ENCODE measurements around the gene FLT1. TPM values are rescaled to one million over a fixed set of nuclear protein-coding genes. Genes with fewer than 3 reads are reported as not detected.

Gene FLT1
- total RNA-seq, 1 donor from 2014 or later = 72.4 TPM

DNA sequence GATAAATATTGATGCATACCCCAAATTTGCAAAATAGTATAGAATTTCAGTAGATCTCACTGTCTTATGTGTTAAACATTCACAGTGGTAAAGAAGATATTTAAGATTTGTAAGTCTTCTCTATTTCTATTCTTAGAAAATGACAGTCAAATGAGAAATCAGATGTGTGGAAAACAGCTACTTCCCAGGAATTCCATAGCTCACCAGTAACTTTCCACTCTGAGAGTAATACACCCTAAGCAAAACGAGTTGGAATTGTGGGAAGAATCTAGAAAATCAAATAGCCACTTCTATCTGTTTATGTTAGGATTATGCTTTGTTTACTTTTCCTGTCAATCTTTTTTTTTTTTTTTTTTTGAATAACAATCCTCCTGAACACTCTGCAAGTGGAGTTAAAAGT lies 69.1 kb downstream of the FLT1 start:
- no peak overlapping the region for H3K27ac ChIP-seq
- no peaks in the 10 kb centered on the region for H3K27me3 ChIP-seq
- TF ChIP-seq, protein P1, sequence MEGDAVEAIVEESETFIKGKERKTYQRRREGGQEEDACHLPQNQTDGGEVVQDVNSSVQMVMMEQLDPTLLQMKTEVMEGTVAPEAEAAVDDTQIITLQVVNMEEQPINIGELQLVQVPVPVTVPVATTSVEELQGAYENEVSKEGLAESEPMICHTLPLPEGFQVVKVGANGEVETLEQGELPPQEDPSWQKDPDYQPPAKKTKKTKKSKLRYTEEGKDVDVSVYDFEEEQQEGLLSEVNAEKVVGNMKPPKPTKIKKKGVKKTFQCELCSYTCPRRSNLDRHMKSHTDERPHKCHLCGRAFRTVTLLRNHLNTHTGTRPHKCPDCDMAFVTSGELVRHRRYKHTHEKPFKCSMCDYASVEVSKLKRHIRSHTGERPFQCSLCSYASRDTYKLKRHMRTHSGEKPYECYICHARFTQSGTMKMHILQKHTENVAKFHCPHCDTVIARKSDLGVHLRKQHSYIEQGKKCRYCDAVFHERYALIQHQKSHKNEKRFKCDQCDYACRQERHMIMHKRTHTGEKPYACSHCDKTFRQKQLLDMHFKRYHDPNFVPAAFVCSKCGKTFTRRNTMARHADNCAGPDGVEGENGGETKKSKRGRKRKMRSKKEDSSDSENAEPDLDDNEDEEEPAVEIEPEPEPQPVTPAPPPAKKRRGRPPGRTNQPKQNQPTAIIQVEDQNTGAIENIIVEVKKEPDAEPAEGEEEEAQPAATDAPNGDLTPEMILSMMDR (IDR thresholded peaks at IDR 0.05) = no peak
- no peak for DNase-seq
- no peaks in the 10 kb centered on the region for H3K36me3 ChIP-seq
- ATAC-seq = no peak
- H3K9me3 ChIP-seq = no peaks in the 10 kb centered on the region
- no peak overlapping the region for H3K4me3 ChIP-seq
- intact Hi-C loops (cut with DNase I) = no loop called here
- peaks cover 11% of the 10 kb centered on the region for H3K4me1 ChIP-seq

DNA sequence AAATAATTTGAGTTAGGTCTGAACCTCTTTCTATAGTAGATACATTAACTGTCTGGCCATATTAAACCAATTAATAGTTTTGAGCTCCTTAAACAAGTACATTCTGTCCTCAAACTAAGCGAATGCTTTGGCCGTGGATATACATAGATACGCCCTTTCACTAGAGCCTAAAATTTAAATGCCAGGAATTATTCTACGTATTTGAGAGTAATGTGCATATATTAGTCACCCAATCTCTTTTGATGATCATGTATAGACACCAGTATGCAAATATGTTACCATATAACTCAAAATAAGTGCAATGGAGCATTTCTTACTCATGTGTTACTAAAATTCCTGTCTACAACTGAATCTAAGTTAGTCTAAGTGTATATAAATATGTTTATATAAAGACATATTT lies 70.4 kb downstream of the FLT1 start:
- DNase-seq (no peak), ATAC-seq (no peak)
- no peaks in the 10 kb centered on the region for H3K27me3 ChIP-seq
- TF ChIP-seq, protein P1 (IDR thresholded peaks at IDR 0.05) = no peak
- H3K4me1 ChIP-seq = peaks cover 11% of the 10 kb centered on the region
- no peaks in the 10 kb centered on the region for H3K9me3 ChIP-seq
- no peak overlapping the region for H3K4me3 ChIP-seq
- intact Hi-C loops (cut with DNase I) = no loop called here
- H3K36me3 ChIP-seq = no peaks in the 10 kb centered on the region
- H3K27ac ChIP-seq = no peak overlapping the region

DNA sequence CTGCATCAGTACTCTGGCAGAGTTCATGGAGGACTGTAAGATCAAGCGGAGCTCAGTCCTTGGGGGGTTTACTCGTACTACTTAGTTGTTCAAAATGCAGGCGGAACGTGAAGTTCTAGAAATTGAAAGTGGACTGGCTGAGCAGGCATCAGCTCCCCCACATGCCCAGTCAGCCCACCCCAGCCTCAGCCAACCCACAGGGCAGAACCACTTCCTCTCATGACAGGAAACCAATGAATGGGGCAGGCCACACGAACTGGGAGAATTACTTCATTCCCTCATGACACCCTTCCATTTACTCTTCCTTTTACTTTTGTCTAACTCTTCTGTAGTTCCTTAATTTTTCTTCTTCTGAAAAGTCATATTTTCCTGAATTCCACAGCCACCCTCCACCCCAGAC lies 71.9 kb downstream of the FLT1 start:
- DNase-seq = peak; percentile 77
- ATAC-seq = peak; percentile 98

DNA sequence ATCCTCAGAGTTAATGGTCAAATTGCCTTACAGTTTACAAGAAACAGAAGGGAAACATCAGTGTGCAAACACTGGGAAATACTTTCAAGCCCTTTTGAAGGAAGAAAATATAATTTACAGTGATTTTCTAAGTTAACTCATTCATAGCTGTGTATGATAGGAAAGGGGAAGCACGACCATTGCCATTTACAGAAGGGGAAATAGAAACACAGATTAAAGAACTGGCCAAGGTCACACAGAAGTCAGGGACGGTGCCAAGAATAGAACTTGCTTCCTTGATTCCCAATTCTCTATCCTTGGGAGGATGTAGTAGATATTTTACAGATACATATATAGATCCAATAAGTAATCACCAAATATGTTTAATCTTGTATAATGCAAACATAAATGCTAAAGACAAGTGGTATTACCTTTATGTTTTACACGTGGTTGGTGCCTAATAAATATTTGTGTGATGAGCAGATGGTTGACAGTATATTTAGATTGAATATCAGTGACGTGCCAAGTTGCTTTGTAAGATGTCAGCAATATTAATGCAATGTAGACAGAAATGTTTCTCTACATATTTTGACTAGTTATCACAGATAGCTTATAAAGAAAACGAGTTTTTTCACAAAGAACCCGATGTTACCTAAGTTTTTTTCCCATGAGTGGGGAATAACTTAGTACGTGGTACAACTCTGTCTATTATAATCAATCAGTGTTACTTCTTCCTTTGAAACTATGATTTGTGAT lies 73.1 kb downstream of the FLT1 start:
- DNase-seq (no peak), ATAC-seq (peak; percentile 49)
- Histone ChIP-seq H3K27ac (no peak overlapping the region), H3K4me3 (no peak overlapping the region), H3K36me3 (no peaks in the 10 kb centered on the region), H3K9me3 (no peaks in the 10 kb centered on the region), H3K27me3 (no peaks in the 10 kb centered on the region), H3K4me1 (peaks cover 11% of the 10 kb centered on the region)
- intact Hi-C loops (cut with DNase I) = no loop called here
- TF ChIP-seq, protein P1 (IDR thresholded peaks at IDR 0.05) = no peak

More for the DNA sequence above, 71.9 kb downstream of the FLT1 start:
- no peaks in the 10 kb centered on the region for H3K9me3 ChIP-seq
- no peaks in the 10 kb centered on the region for H3K36me3 ChIP-seq
- peaks cover 11% of the 10 kb centered on the region for H3K4me1 ChIP-seq
- TF ChIP-seq, protein P1 (IDR thresholded peaks at IDR 0.05) = no peak
- peak overlapping the region; percentile 26 for H3K27ac ChIP-seq
- H3K4me3 ChIP-seq = no peak overlapping the region
- intact Hi-C loops (cut with DNase I) = no loop called here
- H3K27me3 ChIP-seq = no peaks in the 10 kb centered on the region

DNA sequence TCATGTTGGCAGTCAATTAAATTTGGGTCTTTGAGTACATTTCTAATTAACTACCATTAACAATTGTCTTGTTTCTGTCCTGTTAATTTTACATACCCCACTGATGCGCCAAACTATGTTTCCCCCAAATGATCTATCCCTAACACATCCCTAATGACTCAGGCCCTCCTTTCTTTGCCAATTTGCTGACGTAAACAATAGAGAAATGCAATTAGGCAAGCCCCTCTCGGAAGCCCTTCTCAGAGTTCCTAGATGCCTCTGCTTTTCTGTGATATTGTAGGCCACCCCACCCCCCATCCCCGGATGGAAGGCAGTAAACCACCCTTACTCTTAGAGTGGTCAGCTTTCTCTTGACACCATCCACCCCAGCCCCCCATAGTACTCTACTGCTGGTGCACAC lies 74.2 kb downstream of the FLT1 start:
- Histone ChIP-seq H3K4me1 (peaks cover 11% of the 10 kb centered on the region), H3K27me3 (no peaks in the 10 kb centered on the region), H3K36me3 (no peaks in the 10 kb centered on the region), H3K9me3 (no peaks in the 10 kb centered on the region), H3K27ac (no peak overlapping the region), H3K4me3 (no peak overlapping the region)
- intact Hi-C loops (cut with DNase I) = no loop called here
- TF ChIP-seq, protein P1 (IDR thresholded peaks at IDR 0.05) = no peak
- DNase-seq (no peak), ATAC-seq (no peak)
